ENCODE measurements around the gene PNPLA5.

DNA sequence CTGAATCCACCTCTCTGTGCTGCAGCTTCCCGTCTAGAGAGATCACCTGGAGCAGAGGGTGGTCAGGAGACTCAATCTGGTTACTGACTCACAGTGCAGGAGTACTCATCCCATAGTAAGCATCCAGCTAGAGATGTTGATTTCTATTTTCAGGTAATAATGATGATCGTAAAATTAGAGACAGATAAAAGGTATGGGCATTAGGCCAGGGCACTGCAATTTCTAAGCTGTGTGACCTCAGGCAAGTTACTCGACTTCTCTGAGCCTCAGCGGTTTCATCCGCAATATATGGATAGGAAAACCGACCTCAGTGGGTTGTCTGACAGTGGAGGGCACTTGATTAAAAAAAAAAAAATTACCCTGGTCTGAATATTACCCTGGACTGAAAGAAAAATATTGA lies 49.6 kb upstream of the PNPLA5 start:
- TF ChIP-seq POLR2A (IDR thresholded peaks at IDR 0.05) = no peak
- TF ChIP-seq POLR2AphosphoS5 (IDR thresholded peaks at IDR 0.05) = no peak
